GM12891 (cell line): ENCODE data around the gene GRIK1.

Experiments
- PAX5 ChIP-seq: IDR thresholded peaks from 2 replicates; pipeline ENCODE4 v1.6.1; 2011; ENCODE audit warnings: low read length, moderate library complexity, mild to moderate bottlenecking; ENCODE audit not compliant: insufficient read depth, severe bottlenecking
- POLR2A ChIP-seq: IDR thresholded peaks from 2 replicates; pipeline ENCODE4 v1.6.1; 2011; ENCODE audit warnings: low read depth, low read length, control low read depth
- POLR2AphosphoS5 ChIP-seq: IDR thresholded peaks from 2 replicates; pipeline ENCODE4 v1.6.1; 2011; ENCODE audit warnings: low read depth, low read length, control low read depth
- SPI1 ChIP-seq: IDR thresholded peaks from 2 replicates; pipeline ENCODE4 v1.6.1; 2011; ENCODE audit warnings: low read depth, low read length, control low read depth
- TAF1 ChIP-seq: IDR thresholded peaks from 2 replicates; pipeline ENCODE4 v1.6.1; 2011; ENCODE audit warnings: low read depth, low read length, control low read depth

DNA sequence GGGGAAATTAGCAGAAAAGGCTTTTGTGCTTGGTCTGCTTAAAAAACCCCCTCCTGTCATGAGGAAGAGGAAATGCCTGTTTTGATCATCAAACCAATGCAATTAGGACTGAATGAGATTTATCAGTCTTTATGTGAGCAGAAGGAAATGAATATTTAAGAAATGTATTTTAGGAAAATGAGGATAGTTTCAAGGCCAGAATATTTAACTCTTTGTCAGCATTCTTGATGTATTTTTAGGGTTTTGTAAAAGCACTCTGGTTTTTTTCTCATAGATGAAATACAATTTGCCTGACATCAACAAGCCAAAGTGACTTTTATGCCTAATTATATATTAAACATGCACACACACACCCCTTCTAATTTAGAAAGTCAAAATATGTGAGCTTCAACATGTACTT, 213.8 kb downstream of the GRIK1 start:
- no peak for TF ChIP-seq POLR2AphosphoS5
- no peak for TF ChIP-seq POLR2A
- no peak for TF ChIP-seq TAF1
- TF ChIP-seq SPI1, result no peak
- no peak for TF ChIP-seq PAX5
